GM21619 (cell line): ENCODE data around the gene PISD.

Source experiments
- ATAC-seq: cut with Tn5 transposase; IDR thresholded peaks from one replicate; pipeline ENCODE4 v1.9.1; 2021; ENCODE audit not compliant: unreplicated experiment

The PISD gene

GRCh38 chr22:31626427-31627150 lies 35.4 kb downstream of the PISD start:
- ATAC-seq = no peak

GRCh38 chr22:31625661-31626426 lies 36.2 kb downstream of the PISD start:
- no peak for ATAC-seq

- ATAC-seq = no peak
Measured at GRCh38 chr22:31625257-31625640, 36.8 kb downstream of the PISD start.

GRCh38 chr22:31623592-31624304 lies 38.3 kb downstream of the PISD start:
- no peak for ATAC-seq

- ATAC-seq = no peak
Measured at GRCh38 chr22:31622980-31623379, 39.0 kb downstream of the PISD start.

- ATAC-seq = no peak
Measured at GRCh38 chr22:31621507-31622124, 40.4 kb downstream of the PISD start.

- no peak for ATAC-seq
Measured at GRCh38 chr22:31620756-31621480, 41.1 kb downstream of the PISD start.

- ATAC-seq = no peak
Measured at GRCh38 chr22:31619611-31620300, 42.3 kb downstream of the PISD start.

- no peak for ATAC-seq
Measured at GRCh38 chr22:31618471-31619176, 43.4 kb downstream of the PISD start.

GRCh38 chr22:31618057-31618456 lies 44.0 kb downstream of the PISD start:
- ATAC-seq = no peak

- peak; percentile 68 for ATAC-seq
Measured at GRCh38 chr22:31616315-31616980, 45.6 kb downstream of the PISD start.

- peak; percentile 34 for ATAC-seq
Measured at GRCh38 chr22:31615940-31616314, 46.1 kb downstream of the PISD start.

GRCh38 chr22:31615491-31615860 lies 46.5 kb downstream of the PISD start:
- ATAC-seq = no peak

- ATAC-seq = no peak
Measured at GRCh38 chr22:31614781-31615490, 47.1 kb downstream of the PISD start.

- no peak for ATAC-seq
Measured at GRCh38 chr22:31613904-31614296, 48.1 kb downstream of the PISD start.

GRCh38 chr22:31613286-31613903 lies 48.6 kb downstream of the PISD start:
- no peak for ATAC-seq

- ATAC-seq = no peak
Measured at GRCh38 chr22:31612891-31613285, 49.1 kb downstream of the PISD start.
